Gastrocnemius medialis (tissue), 4 donors: ENCODE results near the gene PRRX1. TPM values are rescaled to one million over a fixed set of nuclear protein-coding genes. Genes with fewer than 3 reads are reported as not detected.

Experiments used
- ATAC-seq, 2 donors: fragments of 150-250 bp; one replicate each; pipeline ENCODE4 v1.9.1; 2016
- DNase-seq, 2 donors: peaks; one replicate each; pipeline ENCODE4 v3.0.0-alpha.2; 2019
- H3K27ac ChIP-seq, 4 donors: fragments of 200-600 bp; sonication (generic); 1 replicate in 1 of 4; 2 replicates in 3 of 4; pipeline ENCODE4 v1.5.1; 2016 to 2018; ENCODE audit warnings: mild to moderate bottlenecking in 2 of 4, moderate library complexity in 1 of 4
- H3K27me3 ChIP-seq, 3 donors: fragments of 200-600 bp; sonication (generic) in 2 of 3; 1 replicate in 1 of 3; 2 replicates in 2 of 3; pipeline versions ENCODE4 v1.5.1 to v1.6.0; 2016 to 2019; ENCODE audit warnings: mild to moderate bottlenecking in 1 of 3, moderate library complexity in 1 of 3
- H3K36me3 ChIP-seq, 2 donors: fragments of 200-600 bp; sonication (generic) in 1 of 2; one replicate each; pipeline ENCODE4 v1.5.1; 2017 to 2018
- H3K4me1 ChIP-seq, 2 donors: fragments of 200-600 bp; sonication (generic) in 1 of 2; one replicate each; pipeline ENCODE4 v1.5.1; 2016 to 2017; ENCODE audit warnings: mild to moderate bottlenecking in 2 of 2
- H3K4me3 ChIP-seq, 4 donors: fragments of 200-600 bp; sonication (generic) in 3 of 4; 1 replicate in 1 of 4; 2 replicates in 3 of 4; pipeline ENCODE4 v1.5.1; 2016 to 2019; ENCODE audit warnings: mild to moderate bottlenecking in 2 of 4
- H3K9me3 ChIP-seq, 3 donors: fragments of 200-600 bp; sonication (generic) in 2 of 3; 1 replicate in 1 of 3; 2 replicates in 2 of 3; pipeline ENCODE4 v1.5.1; 2016 to 2019
- CTCF ChIP-seq, 5 experiments: fragments of 450-650 bp in 3 of 5; fragments of 200-600 bp in 2 of 5; sonication (generic) in 2 of 5; IDR thresholded peaks in 4 of 5; conservative IDR thresholded peaks in 1 of 5; 1 replicate in 4 of 5; 2 replicates in 1 of 5; pipeline ENCODE4 v1.5.1; 2016 to 2019; ENCODE audit warnings: antibody characterized with exemption in 5 of 5, mild to moderate bottlenecking in 3 of 5, moderate library complexity in 3 of 5
- POLR2A ChIP-seq, 2 donors: fragments of 450-650 bp; IDR thresholded peaks; one replicate each; pipeline ENCODE4 v1.6.1; 2017; ENCODE audit warnings: antibody characterized with exemption in 2 of 2, mild to moderate bottlenecking in 2 of 2, moderate library complexity in 2 of 2
- in situ Hi-C, 4 donors: fragments of 200-750 bp; cut with MboI; loops; one replicate each; pipeline versions ENCODE4 v1.15.0 to v1.8.0; 2017; ENCODE audit warnings: low sequenced_read_pairs in 4 of 4
- intact Hi-C: fragments of 100-400 bp; cut with DNase I; formaldehyde crosslinking; loops from one replicate; pipeline ENCODE4 v1.15.1; 2023; ENCODE audit warnings: low total_unique reads
- total RNA-seq, 4 donors: library from RNA; depleted of rRNA; stranded (reverse); fragments of >200 nt; gene quantifications; one replicate each; pipeline versions ENCODE4 v1.1.0 to v1.2.3, GENCODE V29; 2016

Gene PRRX1
- total RNA-seq, 4 donors from 2014 or later = 35.3 to 120 (median 64.3) TPM

DNA sequence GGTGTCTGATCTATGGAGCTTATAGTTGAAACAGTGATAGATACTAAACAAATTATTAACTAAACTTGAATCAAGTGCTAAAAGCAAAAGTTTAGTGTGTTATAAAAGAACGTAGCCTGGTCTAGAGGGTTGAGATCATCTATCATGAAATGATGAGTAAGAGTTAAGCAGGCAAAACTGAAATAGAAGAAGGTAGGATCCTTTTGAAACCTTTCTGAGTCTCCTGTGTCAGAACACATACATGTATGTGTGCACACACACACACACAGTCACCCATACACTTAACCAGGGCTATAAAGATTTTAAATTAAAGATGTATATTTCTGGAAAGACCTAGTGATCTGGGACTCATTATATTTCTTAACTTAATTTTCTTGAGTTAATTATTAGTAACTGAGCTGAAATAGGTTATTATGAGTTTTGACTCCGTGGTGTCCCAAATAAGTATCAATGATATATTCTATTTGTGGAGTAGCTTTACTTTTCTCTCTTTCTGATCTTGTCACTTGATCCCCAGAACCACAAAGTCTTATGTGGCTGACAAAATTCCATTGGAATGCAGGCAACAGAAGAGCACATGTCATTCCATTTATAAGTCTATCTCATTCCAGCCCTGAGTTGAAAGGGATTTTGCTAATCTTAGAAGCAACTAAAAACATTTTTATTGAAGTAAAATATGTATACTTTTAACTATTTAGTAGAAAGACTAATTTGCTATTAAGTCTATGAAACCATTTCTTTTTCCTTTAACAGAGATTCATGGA is 70.7 kb downstream of the PRRX1 start:
- no peak for TF ChIP-seq CTCF (IDR thresholded peaks at IDR 0.05 in 4 of 5, conservative IDR thresholded peaks at IDR 0.05 in 1 of 5)
- peak in 1 of 2 donors; percentile 20 for TF ChIP-seq POLR2A (IDR thresholded peaks at IDR 0.05)
- H3K4me1 ChIP-seq = peaks cover 69 to 74% of the 10 kb centered on the region in 2 donors
- peak; percentile 58 to 67 for ATAC-seq
- H3K9me3 ChIP-seq = no peaks in the 10 kb centered on the region
- H3K4me3 ChIP-seq = no peak overlapping the region
- H3K27ac ChIP-seq = peak overlapping the region; percentile 85 to 95 (median 90)
- intact Hi-C loops = loop anchor here (2.0 to 10.0 kb wide), 2 partner anchors 66 to 1250 kb away; partner anchors contain the start of gene SLC19A2
- H3K27me3 ChIP-seq = no peaks in the 10 kb centered on the region
- in situ Hi-C loops = loop anchor here in 1 of 4 donors (25.0 kb wide), 1 partner anchor 1247 kb away; the partner anchor contains the start of gene SLC19A2
- no peak for DNase-seq
- no peaks in the 10 kb centered on the region for H3K36me3 ChIP-seq

GRCh38 chr1:170735366-170736263 is 71.7 kb downstream of the PRRX1 start:
- peak; percentile 87 to 91 for ATAC-seq
- H3K27me3 ChIP-seq = no peaks in the 10 kb centered on the region
- peaks cover 60 to 64% of the 10 kb centered on the region in 2 donors for H3K4me1 ChIP-seq
- no peaks in the 10 kb centered on the region for H3K9me3 ChIP-seq
- TF ChIP-seq POLR2A (IDR thresholded peaks at IDR 0.05) (peak; percentile 49 to 88), CTCF (IDR thresholded peaks at IDR 0.05 in 4 of 5, conservative IDR thresholded peaks at IDR 0.05 in 1 of 5) (peak in 1 of 5 experiments; percentile 26)
- in situ Hi-C loops = loop anchor here in 1 of 4 donors (25.0 kb wide), 1 partner anchor 1248 kb away; the partner anchor contains the start of gene SLC19A2
- H3K36me3 ChIP-seq = no peaks in the 10 kb centered on the region
- H3K4me3 ChIP-seq = peak overlapping the region in 3 of 4 donors; percentile 5 to 34 (median 21)
- peak; percentile 32 to 54 for DNase-seq
- intact Hi-C loops = loop anchor here (2.0 to 10.0 kb wide), 3 partner anchors 23 to 1251 kb away; partner anchors contain the start of gene SLC19A2
- H3K27ac ChIP-seq = peak overlapping the region; percentile 85 to 95 (median 90)

GRCh38 chr1:170739803-170740202 is 75.9 kb downstream of the PRRX1 start:
- H3K4me3 ChIP-seq = no peak overlapping the region
- H3K27me3 ChIP-seq = no peaks in the 10 kb centered on the region
- no peak overlapping the region for H3K27ac ChIP-seq
- no peak for ATAC-seq
- no peak for DNase-seq
- TF ChIP-seq POLR2A (IDR thresholded peaks at IDR 0.05) (no peak), CTCF (IDR thresholded peaks at IDR 0.05 in 4 of 5, conservative IDR thresholded peaks at IDR 0.05 in 1 of 5) (no peak)
- peaks cover 24 to 29% of the 10 kb centered on the region in 2 donors for H3K4me1 ChIP-seq
- intact Hi-C loops (loop anchor here (10.0 kb wide), 1 partner anchor 1255 kb away; the partner anchor contains the start of gene SLC19A2), in situ Hi-C loops (loop anchor here in 1 of 4 donors (25.0 kb wide), 1 partner anchor 1253 kb away; the partner anchor contains the start of gene SLC19A2)
- no peaks in the 10 kb centered on the region for H3K9me3 ChIP-seq
- H3K36me3 ChIP-seq = no peaks in the 10 kb centered on the region

- Histone ChIP-seq H3K27me3 (no peaks in the 10 kb centered on the region), H3K9me3 (no peaks in the 10 kb centered on the region), H3K36me3 (no peaks in the 10 kb centered on the region), H3K4me1 (peaks cover 9 to 10% of the 10 kb centered on the region in 2 donors), H3K27ac (no peak overlapping the region), H3K4me3 (no peak overlapping the region)
- in situ Hi-C loops (loop anchor here in 1 of 4 donors (25.0 kb wide), 1 partner anchor 1254 kb away; the partner anchor contains the start of gene SLC19A2), intact Hi-C loops (no loop called here)
- TF ChIP-seq CTCF (IDR thresholded peaks at IDR 0.05 in 4 of 5, conservative IDR thresholded peaks at IDR 0.05 in 1 of 5) (no peak), POLR2A (IDR thresholded peaks at IDR 0.05) (no peak)
- ATAC-seq = no peak
- no peak for DNase-seq
Measured at GRCh38 chr1:170741678-170742077, 77.7 kb downstream of the PRRX1 start.
